ENCODE results near the gene ASPA.

- peak in 1 of 3 experiments; percentile 45 for TF ChIP-seq CTCF (optimal IDR thresholded peaks at IDR 0.05 in 1 of 3, IDR thresholded peaks at IDR 0.05 in 1 of 3, conservative IDR thresholded peaks at IDR 0.05 in 1 of 3; ENCODE audit: extremely low read depth in 1 of 3, insufficient read depth in 2 of 3, low read length in 3 of 3)
- TF ChIP-seq EZH2 (IDR thresholded peaks at IDR 0.05; ENCODE audit: low read length) = no peak
Measured at GRCh38 chr17:3447625-3448024, 28.2 kb upstream of the ASPA start.
